ENCODE measurements around the gene PKDCC.

PKDCC gene

DNA sequence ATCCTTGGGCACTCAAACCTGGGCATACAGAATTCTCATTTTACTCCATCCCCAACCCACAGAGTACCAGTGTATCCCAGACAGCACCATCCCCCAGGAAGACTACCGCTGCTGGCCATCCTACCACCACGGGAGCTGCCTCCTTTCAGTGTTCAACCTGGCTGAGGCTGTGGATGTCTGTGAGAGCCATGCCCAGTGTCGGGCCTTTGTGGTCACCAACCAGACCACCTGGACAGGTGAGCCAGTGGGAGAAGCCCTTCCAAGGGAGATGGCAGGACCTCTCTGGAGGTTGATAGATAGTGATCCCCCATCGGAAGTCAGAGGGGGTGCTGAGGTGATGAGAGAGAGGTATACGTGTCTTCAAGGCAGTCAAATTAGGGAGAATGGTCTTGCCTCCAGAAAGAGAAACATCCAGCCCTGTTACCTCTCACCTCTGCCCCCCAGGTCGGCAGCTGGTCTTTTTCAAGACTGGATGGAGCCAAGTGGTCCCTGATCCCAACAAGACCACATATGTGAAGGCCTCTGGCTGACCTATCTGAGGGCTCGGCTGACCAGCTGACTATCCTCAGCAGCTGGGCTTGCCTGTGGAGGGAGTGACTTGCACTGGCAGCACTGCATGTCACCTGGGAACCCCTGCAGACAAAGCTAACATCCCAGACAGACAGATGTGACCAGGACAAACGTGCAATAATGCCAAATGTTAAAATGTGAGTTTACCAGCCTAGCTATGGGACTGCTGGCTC, 9.5 kb downstream of the PKDCC start:
- Histone ChIP-seq H3K4me3 (ENCODE audit: low read depth, low read length) (no peak overlapping the region), H3K36me3 (replicated peaks) (peaks cover 53% of the 10 kb centered on the region), H3K27ac (no peak overlapping the region), H3K27me3 (replicated peaks) (no peaks in the 10 kb centered on the region)
- DNase-seq: no peak
- in situ Hi-C loops (cut with HindIII; ENCODE audit: low pct_ligation_motif_present, low sequenced_read_pairs): no loop called here
- TF ChIP-seq CTCF (IDR thresholded peaks at IDR 0.05; ENCODE audit: low read depth, low read length, missing control alignments): no peak

- peaks cover 53% of the 10 kb centered on the region for H3K36me3 ChIP-seq (replicated peaks)
- no peak for DNase-seq
- in situ Hi-C loops (cut with HindIII; ENCODE audit: low pct_ligation_motif_present, low sequenced_read_pairs): no loop called here
- H3K27me3 ChIP-seq (replicated peaks): no peaks in the 10 kb centered on the region
- no peak overlapping the region for H3K4me3 ChIP-seq (ENCODE audit: low read depth, low read length)
- TF ChIP-seq CTCF (IDR thresholded peaks at IDR 0.05; ENCODE audit: low read depth, low read length, missing control alignments): no peak
- H3K27ac ChIP-seq: no peak overlapping the region
Measured at GRCh38 chr2:42057902-42058450, 10.2 kb downstream of the PKDCC start.

DNA sequence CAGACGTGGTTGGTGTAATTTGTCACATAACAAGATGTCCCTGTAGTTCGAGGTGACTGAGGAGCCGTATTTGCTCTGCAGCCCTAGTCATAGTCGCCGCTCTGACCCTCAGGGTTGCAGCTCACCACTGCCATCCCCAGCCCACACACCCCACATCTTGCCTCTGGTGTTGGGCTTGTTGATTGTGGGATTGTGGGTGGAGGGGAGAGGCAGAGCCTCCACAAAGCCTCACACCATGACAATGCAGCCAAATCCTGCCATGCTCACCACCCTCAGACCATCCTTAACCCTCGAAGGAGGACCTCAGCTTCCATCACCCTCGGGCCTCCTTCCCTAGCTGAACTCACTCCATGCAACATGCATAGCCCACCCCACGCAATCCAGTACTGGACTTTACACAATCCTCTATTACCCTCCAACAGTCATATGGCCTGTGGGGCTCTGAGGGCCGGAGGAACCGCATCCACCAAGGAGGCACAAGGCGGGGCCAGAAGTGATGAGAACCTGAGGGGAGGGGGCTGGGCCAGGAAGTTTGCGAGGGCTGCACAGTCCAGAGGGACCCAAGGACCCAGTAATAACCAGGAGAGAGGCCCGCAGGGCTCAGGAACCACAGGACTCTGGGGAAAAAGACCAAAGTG, 11.6 kb downstream of the PKDCC start:
- no peak overlapping the region for H3K27ac ChIP-seq
- H3K27me3 ChIP-seq (replicated peaks): no peaks in the 10 kb centered on the region
- DNase-seq: no peak
- in situ Hi-C loops (cut with HindIII; ENCODE audit: low pct_ligation_motif_present, low sequenced_read_pairs): no loop called here
- H3K36me3 ChIP-seq (replicated peaks): peaks cover 48% of the 10 kb centered on the region
- no peak for TF ChIP-seq CTCF (IDR thresholded peaks at IDR 0.05; ENCODE audit: low read depth, low read length, missing control alignments)
- H3K4me3 ChIP-seq (ENCODE audit: low read depth, low read length): no peak overlapping the region

- peak; percentile 26 for TF ChIP-seq CTCF (IDR thresholded peaks at IDR 0.05; ENCODE audit: low read depth, low read length, missing control alignments)
- Histone ChIP-seq H3K36me3 (replicated peaks) (peaks cover 43% of the 10 kb centered on the region), H3K27ac (no peak overlapping the region), H3K27me3 (replicated peaks) (no peaks in the 10 kb centered on the region), H3K4me3 (ENCODE audit: low read depth, low read length) (no peak overlapping the region)
- DNase-seq: no peak
- in situ Hi-C loops (cut with HindIII; ENCODE audit: low pct_ligation_motif_present, low sequenced_read_pairs): no loop called here
Measured at GRCh38 chr2:42060028-42060427, 12.2 kb downstream of the PKDCC start.

DNA sequence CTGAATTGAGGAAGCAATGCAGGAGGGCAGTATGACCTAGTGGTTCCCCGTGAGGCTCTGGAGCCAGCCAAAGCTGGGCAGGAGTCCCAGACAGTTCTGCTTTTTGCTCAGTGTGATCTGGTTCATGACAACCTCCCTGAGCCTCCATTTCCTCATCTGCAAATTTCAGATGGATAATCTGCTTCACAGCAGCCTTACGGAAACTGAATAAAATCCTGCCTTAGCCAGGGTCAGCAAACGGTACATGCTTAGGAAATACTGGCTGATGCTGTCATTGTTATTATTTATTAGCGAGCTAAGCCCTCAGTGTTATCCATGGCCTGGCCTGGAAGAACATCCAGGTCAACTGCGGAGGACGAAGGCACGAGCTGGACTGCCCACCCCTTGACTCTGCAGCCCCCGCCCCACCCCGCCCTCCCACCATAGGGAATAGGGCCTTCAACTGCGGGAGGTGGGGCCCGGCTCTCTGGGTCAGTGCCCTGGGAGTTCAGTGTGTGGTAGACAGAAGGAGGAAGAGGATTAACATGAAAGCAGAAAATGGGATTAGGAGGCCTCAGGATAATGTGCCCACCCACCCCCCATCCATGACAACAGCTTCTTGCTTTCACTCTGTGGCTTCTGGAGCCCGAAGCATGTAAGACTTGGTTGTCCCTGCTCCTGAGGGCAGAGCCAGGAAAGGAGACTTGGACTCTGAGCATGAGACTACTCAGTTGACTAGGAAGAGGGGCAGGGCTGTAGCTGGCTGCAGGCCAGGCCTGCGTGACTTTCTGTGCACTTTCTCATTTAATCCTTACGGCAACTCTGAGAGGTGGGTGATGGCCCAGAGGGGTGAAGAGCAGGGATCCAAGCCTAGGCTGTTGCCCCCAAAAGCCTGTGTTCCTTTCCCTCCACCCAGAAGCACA, 13.1 kb downstream of the PKDCC start:
- DNase-seq: no peak
- in situ Hi-C loops (cut with HindIII; ENCODE audit: low pct_ligation_motif_present, low sequenced_read_pairs): no loop called here
- no peak overlapping the region for H3K4me3 ChIP-seq (ENCODE audit: low read depth, low read length)
- peaks cover 34% of the 10 kb centered on the region for H3K36me3 ChIP-seq (replicated peaks)
- TF ChIP-seq CTCF (IDR thresholded peaks at IDR 0.05; ENCODE audit: low read depth, low read length, missing control alignments): no peak
- H3K27ac ChIP-seq: no peak overlapping the region
- H3K27me3 ChIP-seq (replicated peaks): no peaks in the 10 kb centered on the region

All from brain microvascular endothelial cell (primary cell).